ENCODE results near the gene SLIT3. TPM values are rescaled to one million over a fixed set of nuclear protein-coding genes. Genes with fewer than 3 reads are reported as not detected.

The SLIT3 gene
- total RNA-seq, 1 experiment from 2014 or later, result 0.10 TPM

GRCh38 chr5:168614661-168615060 is 686.3 kb downstream of the SLIT3 start (continued):
- TF ChIP-seq, protein P1, sequence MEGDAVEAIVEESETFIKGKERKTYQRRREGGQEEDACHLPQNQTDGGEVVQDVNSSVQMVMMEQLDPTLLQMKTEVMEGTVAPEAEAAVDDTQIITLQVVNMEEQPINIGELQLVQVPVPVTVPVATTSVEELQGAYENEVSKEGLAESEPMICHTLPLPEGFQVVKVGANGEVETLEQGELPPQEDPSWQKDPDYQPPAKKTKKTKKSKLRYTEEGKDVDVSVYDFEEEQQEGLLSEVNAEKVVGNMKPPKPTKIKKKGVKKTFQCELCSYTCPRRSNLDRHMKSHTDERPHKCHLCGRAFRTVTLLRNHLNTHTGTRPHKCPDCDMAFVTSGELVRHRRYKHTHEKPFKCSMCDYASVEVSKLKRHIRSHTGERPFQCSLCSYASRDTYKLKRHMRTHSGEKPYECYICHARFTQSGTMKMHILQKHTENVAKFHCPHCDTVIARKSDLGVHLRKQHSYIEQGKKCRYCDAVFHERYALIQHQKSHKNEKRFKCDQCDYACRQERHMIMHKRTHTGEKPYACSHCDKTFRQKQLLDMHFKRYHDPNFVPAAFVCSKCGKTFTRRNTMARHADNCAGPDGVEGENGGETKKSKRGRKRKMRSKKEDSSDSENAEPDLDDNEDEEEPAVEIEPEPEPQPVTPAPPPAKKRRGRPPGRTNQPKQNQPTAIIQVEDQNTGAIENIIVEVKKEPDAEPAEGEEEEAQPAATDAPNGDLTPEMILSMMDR (IDR thresholded peaks at IDR 0.05 in 2 of 3, conservative IDR thresholded peaks at IDR 0.05 in 1 of 3; ENCODE audit: borderline replicate concordance in 1 of 3, insufficient read depth in 1 of 3, low read depth in 2 of 3, low read length in 2 of 3), result no peak
- TF ChIP-seq, protein P2, sequence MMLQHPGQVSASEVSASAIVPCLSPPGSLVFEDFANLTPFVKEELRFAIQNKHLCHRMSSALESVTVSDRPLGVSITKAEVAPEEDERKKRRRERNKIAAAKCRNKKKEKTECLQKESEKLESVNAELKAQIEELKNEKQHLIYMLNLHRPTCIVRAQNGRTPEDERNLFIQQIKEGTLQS (IDR thresholded peaks at IDR 0.05), result no peak
- TF ChIP-seq ZBTB33 (IDR thresholded peaks at IDR 0.05; ENCODE audit: extremely low read depth, insufficient replicate concordance, low read length), result no peak
- no peak for TF ChIP-seq JUND (IDR thresholded peaks at IDR 0.05)
- TF ChIP-seq MAX (IDR thresholded peaks at IDR 0.05), result no peak
- no peak for TF ChIP-seq ZFX (IDR thresholded peaks at IDR 0.05)
- no peak for TF ChIP-seq YY1 (IDR thresholded peaks at IDR 0.05; ENCODE audit: extremely low read depth, insufficient replicate concordance, low read depth, low read length)
- no peak for TF ChIP-seq FOSL1 (IDR thresholded peaks at IDR 0.05; ENCODE audit: low read depth)
- no peak for TF ChIP-seq RAD21 (IDR thresholded peaks at IDR 0.05; ENCODE audit: low read depth)
- TF ChIP-seq TCF7L2 (IDR thresholded peaks at IDR 0.05; ENCODE audit: borderline replicate concordance, extremely low read depth, insufficient read depth, insufficient read length), result no peak

DNA sequence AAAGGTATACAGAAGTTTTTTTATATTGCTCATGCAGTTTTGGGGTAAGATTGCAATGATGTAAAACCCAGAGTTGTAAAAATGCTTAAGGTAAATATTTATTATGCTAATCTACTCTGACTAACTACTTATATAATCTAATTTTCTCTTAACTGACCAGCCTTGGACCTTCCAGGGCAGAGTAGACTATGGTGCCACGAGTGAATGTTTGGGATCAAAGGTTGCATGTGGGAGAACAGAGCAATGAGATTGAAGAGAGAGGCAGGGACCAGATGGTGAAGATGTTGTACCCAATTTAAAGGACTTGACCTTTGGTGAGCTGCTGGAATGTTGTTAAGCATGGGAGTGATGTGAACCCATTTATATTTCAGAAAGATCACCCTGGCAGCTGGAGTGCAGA is 686.9 kb downstream of the SLIT3 start:
- Histone ChIP-seq H3K9ac (ENCODE audit: low read length) (no peak overlapping the region), H3K9me3 (ENCODE audit: control insufficient read depth in 1 of 2, insufficient read depth in 1 of 2, low read depth in 1 of 2, low read length in 2 of 2) (no peaks in the 10 kb centered on the region), H3K27me3 (ENCODE audit: insufficient read depth, low read length) (0 out of 2 replicates have a peak, but pooled peaks cover 3% of the 10 kb centered on the region), H3K4me2 (ENCODE audit: low read length) (no peak overlapping the region), H4K20me1 (ENCODE audit: insufficient read depth) (no peaks in the 10 kb centered on the region), H3K79me2 (ENCODE audit: insufficient read depth, low read length) (no peaks in the 10 kb centered on the region), H3K9me2 (ENCODE audit: insufficient read depth) (no peaks in the 10 kb centered on the region), H2AFZ (ENCODE audit: low read depth, low read length, poor library complexity, severe bottlenecking) (no peak overlapping the region), H3K4me1 (ENCODE audit: control insufficient read depth in 1 of 2, insufficient read depth in 2 of 2, low read length in 2 of 2) (peaks cover 0 to 11% of the 10 kb centered on the region in 2 experiments; a peak in 1 of 4 replicates), H3K27ac (ENCODE audit: low read depth, low read length) (no peak overlapping the region), H3K4me3 (replicated peaks in 1 of 2; ENCODE audit: low read depth in 1 of 2, low read length in 2 of 2) (no peak overlapping the region), H3K36me3 (ENCODE audit: control insufficient read depth in 1 of 2, insufficient read depth in 2 of 2, low read length in 2 of 2) (no peaks in the 10 kb centered on the region)
- ChIA-PET POLR2A (no interaction called here), CTCF (no interaction called here), RAD21 (ENCODE audit: low non-redundant PET in 1 of 2, low total read pairs in 2 of 2, uncharacterized antibody in 2 of 2, unreplicated experiment in 2 of 2) (no interaction called here)
- DNase-seq (ENCODE audit: low read depth, low spot score), result no peak
- BruUV-seq (replicated peaks), result no TSS peak
- TF ChIP-seq ELF1 (IDR thresholded peaks at IDR 0.05; ENCODE audit: borderline replicate concordance, low read depth), result no peak
- TF ChIP-seq REST (IDR thresholded peaks at IDR 0.05; ENCODE audit: low read depth), result no peak
- no peak for ATAC-seq
- intact Hi-C loops (cut with micrococcal nuclease), result no loop called here

All from HCT116 (cell line).